CD14-positive monocyte (primary cell): ENCODE measurements around the gene VGLL3. TPM values are rescaled to one million over a fixed set of nuclear protein-coding genes. Genes with fewer than 3 reads are reported as not detected.

Source experiments
- DNase-seq, 3 donors: peaks; one replicate each; pipeline ENCODE4 v3.0.0-alpha.2; 2011 to 2022
- H2AFZ ChIP-seq: 2 replicates; pipeline ENCODE4 v1.6.0; 2012; ENCODE audit warnings: mild to moderate bottlenecking, low read depth, low read length, inconsistent platforms; ENCODE audit not compliant: insufficient read depth, poor library complexity, severe bottlenecking
- H3K27ac ChIP-seq, 2 donors: 1 replicate in 1 of 2; 2 replicates in 1 of 2; pipeline ENCODE4 v1.5.1; 2012 to 2013; ENCODE audit warnings: low read length in 2 of 2, control low read depth in 1 of 2, inconsistent platforms in 1 of 2, low read depth in 1 of 2, mild to moderate bottlenecking in 1 of 2
- H3K27me3 ChIP-seq, 2 donors: one replicate each; pipeline versions ENCODE4 v1.6.0 to v1.6.1; 2011 to 2013; ENCODE audit warnings: low read length in 2 of 2; ENCODE audit not compliant: control insufficient read depth in 2 of 2, insufficient read depth in 2 of 2
- H3K36me3 ChIP-seq, 2 donors: replicated peaks in 1 of 2; 1 replicate in 1 of 2; 2 replicates in 1 of 2; pipeline versions ENCODE4 v1.5.1 to v1.6.1; 2012 to 2013; ENCODE audit warnings: low read length in 2 of 2, control low read depth in 1 of 2, inconsistent platforms in 1 of 2, mild to moderate bottlenecking in 1 of 2; ENCODE audit not compliant: insufficient read depth in 2 of 2, control insufficient read depth in 1 of 2
- H3K4me1 ChIP-seq, 2 donors: 1 replicate in 1 of 2; 2 replicates in 1 of 2; pipeline versions ENCODE4 v1.5.1 to v1.6.1; 2012 to 2013; ENCODE audit warnings: low read length in 2 of 2, control low read depth in 1 of 2, inconsistent platforms in 1 of 2, mild to moderate bottlenecking in 1 of 2, moderate library complexity in 1 of 2; ENCODE audit not compliant: insufficient read depth in 2 of 2, control insufficient read depth in 1 of 2
- H3K4me2 ChIP-seq: replicated peaks from 2 replicates; pipeline ENCODE3; 2012; ENCODE audit warnings: low read length, moderate library complexity, mild to moderate bottlenecking; ENCODE audit not compliant: poor library complexity, severe bottlenecking; ENCODE audit errors: extremely low read depth
- H3K4me3 ChIP-seq, 3 experiments: fragments of 200-600 bp in 1 of 3; sonication (generic) in 1 of 3; replicated peaks in 1 of 3; 1 replicate in 2 of 3; 2 replicates in 1 of 3; pipeline ENCODE4 v1.5.1; 2011 to 2013; ENCODE audit warnings: low read length in 3 of 3, mild to moderate bottlenecking in 3 of 3, control low read depth in 2 of 3, low read depth in 2 of 3, inconsistent platforms in 1 of 3, moderate library complexity in 1 of 3
- H3K79me2 ChIP-seq: 2 replicates; pipeline ENCODE4 v1.6.0; 2012; ENCODE audit warnings: mild to moderate bottlenecking, control low read depth, inconsistent platforms, low read length, moderate library complexity; ENCODE audit not compliant: insufficient read depth
- H3K9ac ChIP-seq: 2 replicates; pipeline ENCODE4 v1.6.0; 2017; ENCODE audit warnings: low read length, mild to moderate bottlenecking; ENCODE audit not compliant: insufficient read depth, poor library complexity, severe bottlenecking
- H3K9me3 ChIP-seq, 2 donors: replicated peaks in 1 of 2; 1 replicate in 1 of 2; 2 replicates in 1 of 2; pipeline versions ENCODE4 v1.5.1 to v1.6.1; 2012 to 2013; ENCODE audit warnings: low read length in 2 of 2, control low read depth in 1 of 2; ENCODE audit not compliant: control insufficient read depth in 1 of 2, insufficient read depth in 1 of 2
- H4K20me1 ChIP-seq: 2 replicates; pipeline ENCODE4 v1.6.0; 2012; ENCODE audit warnings: mild to moderate bottlenecking, low read length, control low read depth, moderate library complexity; ENCODE audit not compliant: insufficient read depth
- H3K27ac Mint-ChIP-seq, 7 donors: one replicate each; pipeline ENCODE4 v1.8.0; 2020; ENCODE audit warnings: mild to moderate bottlenecking in 7 of 7, mixed read lengths in 7 of 7, moderate library complexity in 6 of 7, inconsistent platforms in 2 of 7
- H3K27me3 Mint-ChIP-seq, 3 donors: one replicate each; pipeline ENCODE4 v1.8.0; 2021 to 2022; ENCODE audit warnings: low read depth in 3 of 3, mild to moderate bottlenecking in 3 of 3, mixed read lengths in 3 of 3, moderate library complexity in 3 of 3, inconsistent platforms in 1 of 3
- H3K36me3 Mint-ChIP-seq, 2 donors: one replicate each; pipeline ENCODE4 v1.8.0; 2020; ENCODE audit warnings: mixed read lengths in 2 of 2, inconsistent platforms in 1 of 2, mild to moderate bottlenecking in 1 of 2
- H3K4me1 Mint-ChIP-seq: one replicate; pipeline ENCODE4 v1.8.0; 2020; ENCODE audit warnings: mild to moderate bottlenecking, mixed read lengths
- H3K4me3 Mint-ChIP-seq, 2 donors: one replicate each; pipeline ENCODE4 v1.8.0; 2020; ENCODE audit warnings: mild to moderate bottlenecking in 2 of 2, mixed read lengths in 2 of 2, moderate library complexity in 1 of 2
- H3K9me3 Mint-ChIP-seq, 7 donors: one replicate each; pipeline ENCODE4 v1.8.0; 2020 to 2022; ENCODE audit warnings: mixed read lengths in 7 of 7, mild to moderate bottlenecking in 6 of 7, moderate library complexity in 6 of 7, inconsistent platforms in 2 of 7
- CTCF ChIP-seq: fragments of 200-600 bp; IDR thresholded peaks from one replicate; pipeline ENCODE4 v1.8.0; 2022; ENCODE audit warnings: antibody characterized with exemption, mild to moderate bottlenecking
- WGBS: methylation state at CpG from one replicate; pipeline ENCODE4 v1.1.5; 2013; ENCODE audit warnings: missing lambda C conversion rate; ENCODE audit not compliant: insufficient coverage; 5-methylcytosine and 5-hydroxymethylcytosine counted together
- intact Hi-C, 2 donors: fragments of 100-400 bp; cut with micrococcal nuclease; formaldehyde crosslinking; loops; one replicate each; pipeline versions ENCODE4 v1.15.0 to v1.15.1; 2023
- polyA plus RNA-seq, 3 donors: library from polyadenylated mRNA; depleted of rRNA in 1 of 3; unstranded in 2 of 3; stranded (reverse) in 1 of 3; fragments of 300-500 nt in 2 of 3; fragments of >200 nt in 1 of 3; fragmentation: Illumina TruSeq in 2 of 3; gene quantifications; 1 replicate in 2 of 3; 2 replicates in 1 of 3; pipeline ENCODE4 v1.2.3, GENCODE V29; 2012 to 2021

VGLL3 gene
- polyA plus RNA-seq, 3 donors = not detected

- intact Hi-C loops = no loop called here
- Mint-ChIP-seq H3K27ac (no peak overlapping the region), H3K4me1 (no peaks in the 10 kb centered on the region), H3K27me3 (peaks cover 5 to 7% (median 6%) of the 10 kb centered on the region in 3 donors), H3K4me3 (no peak overlapping the region), H3K36me3 (no peaks in the 10 kb centered on the region), H3K9me3 (no peaks in the 10 kb centered on the region)
- no peaks in the 10 kb centered on the region for H3K79me2 ChIP-seq
- no peaks in the 10 kb centered on the region for H3K4me1 ChIP-seq
- no CpG with 5 or more reads among the region's 2 CpGs for WGBS
- no peaks in the 10 kb centered on the region for H3K9me3 ChIP-seq
- no peak overlapping the region for H2AFZ ChIP-seq
- no peak for DNase-seq
- H4K20me1 ChIP-seq = no peaks in the 10 kb centered on the region
- no peak overlapping the region for H3K9ac ChIP-seq
- no peak overlapping the region for H3K4me2 ChIP-seq
- H3K27ac ChIP-seq = no peak overlapping the region
- H3K4me3 ChIP-seq = no peak overlapping the region
- peaks cover 5% of the 10 kb centered on the region in 2 donors for H3K27me3 ChIP-seq
- TF ChIP-seq CTCF = no peak
- no peaks in the 10 kb centered on the region for H3K36me3 ChIP-seq
Measured at GRCh38 chr3:86982883-86983282, 8.1 kb downstream of the VGLL3 start.

- intact Hi-C loops = no loop called here
- H3K4me2 ChIP-seq = no peak overlapping the region
- H4K20me1 ChIP-seq = no peaks in the 10 kb centered on the region
- H3K27ac ChIP-seq = no peak overlapping the region
- no peaks in the 10 kb centered on the region for H3K9me3 Mint-ChIP-seq
- H3K4me1 Mint-ChIP-seq = no peaks in the 10 kb centered on the region
- DNase-seq = no peak
- no peak overlapping the region for H3K9ac ChIP-seq
- H3K4me1 ChIP-seq = no peaks in the 10 kb centered on the region
- no peak for TF ChIP-seq CTCF
- H3K4me3 Mint-ChIP-seq = no peak overlapping the region
- H3K27ac Mint-ChIP-seq = no peak overlapping the region
- no peak overlapping the region for H2AFZ ChIP-seq
- H3K36me3 ChIP-seq = no peaks in the 10 kb centered on the region
- peaks cover 1 to 8% (median 3%) of the 10 kb centered on the region in 3 donors for H3K27me3 Mint-ChIP-seq
- H3K9me3 ChIP-seq = no peaks in the 10 kb centered on the region
- H3K36me3 Mint-ChIP-seq = no peaks in the 10 kb centered on the region
- H3K27me3 ChIP-seq = no peaks in the 10 kb centered on the region
- H3K79me2 ChIP-seq = no peaks in the 10 kb centered on the region
- 87% methylated on average over 4 of the region's 6 CpGs for WGBS
- H3K4me3 ChIP-seq = no peak overlapping the region
Measured at GRCh38 chr3:86978111-86978551, 12.8 kb downstream of the VGLL3 start.
